ENCODE results near the gene TTC7B. TPM values are rescaled to one million over a fixed set of nuclear protein-coding genes. Genes with fewer than 3 reads are reported as not detected.
"Not testable (repeated sequence)": the region's sequence is repeated elsewhere in the genome, so short reads cannot be mapped to it uniquely, and the experiment has no call there.

Gene TTC7B
- total and polyA plus RNA-seq, 2 of the 8 experiments (the other 6 are each of a cell fraction or from before 2014, with no cell fraction given), result 23.7 to 34.0 TPM

DNA sequence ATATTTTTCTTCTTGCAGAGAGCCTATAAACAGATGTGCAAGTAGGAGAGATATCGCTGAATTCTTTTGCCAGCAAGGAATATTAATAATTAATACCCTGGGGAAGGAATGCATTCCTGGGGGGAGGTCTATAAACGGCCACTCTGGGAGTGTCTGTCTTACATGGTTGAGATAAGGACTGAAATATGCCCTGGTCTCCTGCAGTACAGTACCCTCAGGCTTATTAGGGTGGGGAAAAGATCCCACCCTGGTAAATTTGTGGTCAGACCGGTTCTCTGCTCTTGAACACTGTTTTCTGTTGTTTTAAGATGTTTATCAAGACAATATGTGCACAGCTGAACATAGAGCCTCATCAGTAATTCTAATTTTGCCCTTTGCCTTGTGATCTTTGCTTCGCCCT is 7.3 kb upstream of the TTC7B start:
- H3K18ac ChIP-seq (ENCODE audit: extremely low read depth, low read length); H4K91ac ChIP-seq (replicated peaks; ENCODE audit: insufficient read length, low read length); H3K4ac ChIP-seq (replicated peaks; ENCODE audit: insufficient read length, low read depth, low read length); H3K79me1 ChIP-seq (ENCODE audit: low read depth, low read length); H3K23me2 ChIP-seq (ENCODE audit: low read depth, low read length); H3K27ac ChIP-seq (ENCODE audit: low read depth, low read length); H2BK120ac ChIP-seq (replicated peaks; ENCODE audit: low read depth, low read length); H3K14ac ChIP-seq (ENCODE audit: insufficient read length); H3K4me1 ChIP-seq (replicated peaks in 1 of 4; ENCODE audit: control insufficient read depth in 3 of 4, insufficient read depth in 4 of 4, low read length in 3 of 4); H4K20me1 ChIP-seq (replicated peaks in 1 of 2; ENCODE audit: control insufficient read depth in 1 of 2, insufficient read depth in 2 of 2, low read length in 2 of 2); DNase-seq (ENCODE audit: low read depth in 1 of 2, low spot score in 2 of 2); H4K8ac ChIP-seq (ENCODE audit: extremely low read depth, insufficient read depth, low read length); POLR2A ChIA-PET (ENCODE audit: partially characterized antibody); H2AK5ac ChIP-seq (ENCODE audit: low read depth, low read length); H2BK20ac ChIP-seq (ENCODE audit: low read length); CTCF ChIA-PET (ENCODE audit: partially characterized antibody); H3K23ac ChIP-seq (ENCODE audit: insufficient read length); H3K4me3 ChIP-seq (ENCODE audit: extremely low read depth in 1 of 4, insufficient read depth in 2 of 4, low read depth in 3 of 4, low read length in 4 of 4); H3K9me3 ChIP-seq (ENCODE audit: insufficient read depth in 2 of 2, low read depth in 1 of 2, low read length in 1 of 2); H3K9ac ChIP-seq (replicated peaks in 1 of 4; ENCODE audit: extremely low read depth in 1 of 4, low read depth in 3 of 4, low read length in 3 of 4); H3K4me2 ChIP-seq (ENCODE audit: insufficient read depth in 1 of 2, low read depth in 2 of 2, low read length in 2 of 2); H3K36me3 ChIP-seq (ENCODE audit: control insufficient read depth in 2 of 4, insufficient read depth in 4 of 4, low read length in 3 of 4); H2BK15ac ChIP-seq (ENCODE audit: low read length); H3K56ac ChIP-seq (replicated peaks; ENCODE audit: insufficient read length, low read depth, low read length); H2BK12ac ChIP-seq (ENCODE audit: low read depth, low read length); H2BK5ac ChIP-seq (ENCODE audit: low read depth, low read length); H2AFZ ChIP-seq (ENCODE audit: low read length); FAIRE-seq; H3K79me2 ChIP-seq (ENCODE audit: control insufficient read depth in 1 of 2, insufficient read depth in 2 of 2, low read length in 2 of 2); H4K5ac ChIP-seq (ENCODE audit: insufficient read length, low read depth, low read length): not testable (repeated sequence)
- TF ChIP-seq EP300 (IDR thresholded peaks at IDR 0.05; ENCODE audit: borderline replicate concordance in 1 of 2, low read depth in 2 of 2, low read length in 2 of 2), result peak in 1 of 2 experiments; percentile 34; a peak in 1 of 3 replicates
- peaks cover 10 to 19% (median 15%) of the 10 kb centered on the region in 4 experiments for H3K27me3 ChIP-seq (replicated peaks in 1 of 4; ENCODE audit: control insufficient read depth in 3 of 4, extremely low read depth in 1 of 4, insufficient read depth in 3 of 4, low read length in 3 of 4)
- WGBS, 2 experiments (ENCODE audit: extremely low coverage in 1 of 2, insufficient coverage in 1 of 2, insufficient read length in 1 of 2, insufficient replicate concordance in 2 of 2, low coverage in 1 of 2, low lambda C conversion rate in 2 of 2, missing lambda C conversion rate in 1 of 2), result 77% methylated on average over 4 of the region's 4 CpGs; no CpG with 5 or more reads in 1 of the 2 experiments
